GM19193 (cell line): ENCODE results near the gene CDHR5.

Experiments
- POLR2A ChIP-seq: IDR thresholded peaks from 4 replicates; pipeline ENCODE4 v1.6.1; 2011; ENCODE audit not compliant: insufficient read depth, insufficient read length; ENCODE audit errors: extremely low read depth

CDHR5 gene, protein sequence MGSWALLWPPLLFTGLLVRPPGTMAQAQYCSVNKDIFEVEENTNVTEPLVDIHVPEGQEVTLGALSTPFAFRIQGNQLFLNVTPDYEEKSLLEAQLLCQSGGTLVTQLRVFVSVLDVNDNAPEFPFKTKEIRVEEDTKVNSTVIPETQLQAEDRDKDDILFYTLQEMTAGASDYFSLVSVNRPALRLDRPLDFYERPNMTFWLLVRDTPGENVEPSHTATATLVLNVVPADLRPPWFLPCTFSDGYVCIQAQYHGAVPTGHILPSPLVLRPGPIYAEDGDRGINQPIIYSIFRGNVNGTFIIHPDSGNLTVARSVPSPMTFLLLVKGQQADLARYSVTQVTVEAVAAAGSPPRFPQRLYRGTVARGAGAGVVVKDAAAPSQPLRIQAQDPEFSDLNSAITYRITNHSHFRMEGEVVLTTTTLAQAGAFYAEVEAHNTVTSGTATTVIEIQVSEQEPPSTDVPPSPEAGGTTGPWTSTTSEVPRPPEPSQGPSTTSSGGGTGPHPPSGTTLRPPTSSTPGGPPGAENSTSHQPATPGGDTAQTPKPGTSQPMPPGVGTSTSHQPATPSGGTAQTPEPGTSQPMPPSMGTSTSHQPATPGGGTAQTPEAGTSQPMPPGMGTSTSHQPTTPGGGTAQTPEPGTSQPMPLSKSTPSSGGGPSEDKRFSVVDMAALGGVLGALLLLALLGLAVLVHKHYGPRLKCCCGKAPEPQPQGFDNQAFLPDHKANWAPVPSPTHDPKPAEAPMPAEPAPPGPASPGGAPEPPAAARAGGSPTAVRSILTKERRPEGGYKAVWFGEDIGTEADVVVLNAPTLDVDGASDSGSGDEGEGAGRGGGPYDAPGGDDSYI

DNA sequence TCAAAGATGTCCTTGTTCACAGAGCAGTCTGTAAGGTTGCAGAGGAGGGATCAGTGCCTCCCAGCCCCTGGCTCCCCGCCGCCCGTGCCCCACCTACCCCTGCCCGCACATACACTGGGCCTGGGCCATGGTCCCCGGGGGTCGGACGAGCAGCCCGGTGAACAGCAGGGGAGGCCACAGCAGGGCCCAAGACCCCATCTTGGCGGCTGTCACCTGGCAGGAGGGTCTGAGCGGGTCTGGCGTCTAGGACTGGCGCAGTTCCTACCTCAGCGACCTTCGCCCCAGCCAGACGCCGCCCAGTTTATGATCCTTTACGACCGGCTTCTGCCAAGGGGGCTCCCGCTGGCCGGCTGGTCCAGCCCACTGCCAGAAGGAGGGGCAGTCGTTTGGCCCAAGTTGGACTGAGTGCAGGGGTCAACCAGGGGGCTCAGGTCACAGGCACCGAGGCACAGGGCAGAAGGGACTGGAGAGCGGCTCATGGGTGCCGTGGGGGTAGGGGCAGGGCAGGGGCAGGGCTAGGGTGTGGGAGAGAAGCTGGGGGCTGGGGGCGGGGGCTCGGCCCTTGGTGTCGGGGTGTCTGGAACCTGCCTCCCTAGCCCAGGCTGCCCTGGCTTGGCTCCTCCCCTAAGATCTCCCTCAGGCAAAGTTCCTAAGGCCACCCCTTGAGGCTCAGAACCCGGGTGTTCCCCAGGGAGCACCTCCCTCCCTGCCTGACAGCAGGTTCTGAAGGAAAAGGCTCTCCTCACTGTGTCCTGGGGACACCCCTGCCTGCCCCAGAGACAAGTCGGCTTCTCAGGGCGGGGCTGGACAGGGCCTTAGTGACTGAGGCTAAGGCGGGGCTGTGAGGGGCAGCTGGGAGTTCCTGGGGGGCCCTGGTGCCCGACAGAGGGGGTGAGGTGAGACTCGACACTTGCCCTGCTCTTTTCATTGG is at the start of gene CDHR5:
Gene CDHR5, minus strand, starts transcription at position 251 of the 931 bp plus-strand sequence. Its CDS starts 53 bp downstream, at position 198.
- no peak for TF ChIP-seq POLR2A

DNA sequence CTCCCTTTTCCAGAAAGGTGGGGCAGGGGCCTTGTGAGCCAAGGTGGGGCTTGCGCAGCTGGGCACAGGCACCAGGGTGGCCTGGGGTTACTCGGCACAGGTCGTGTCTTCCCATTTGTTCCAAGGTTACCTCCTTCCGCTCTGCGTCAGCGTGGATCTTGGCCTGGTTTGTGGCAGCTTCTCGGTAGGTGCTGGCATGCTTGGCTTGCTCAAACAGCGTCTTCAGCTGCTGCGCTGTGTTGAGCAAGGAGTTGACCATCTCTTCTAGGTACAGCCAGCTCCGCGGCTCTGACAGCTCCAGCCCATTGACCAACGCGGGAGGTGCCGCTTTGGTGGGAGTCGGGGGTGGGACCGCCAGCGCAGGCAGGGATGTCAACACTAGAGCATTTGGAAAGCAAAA is 49.7 kb upstream of the CDHR5 start:
- no peak for TF ChIP-seq POLR2A

DNA sequence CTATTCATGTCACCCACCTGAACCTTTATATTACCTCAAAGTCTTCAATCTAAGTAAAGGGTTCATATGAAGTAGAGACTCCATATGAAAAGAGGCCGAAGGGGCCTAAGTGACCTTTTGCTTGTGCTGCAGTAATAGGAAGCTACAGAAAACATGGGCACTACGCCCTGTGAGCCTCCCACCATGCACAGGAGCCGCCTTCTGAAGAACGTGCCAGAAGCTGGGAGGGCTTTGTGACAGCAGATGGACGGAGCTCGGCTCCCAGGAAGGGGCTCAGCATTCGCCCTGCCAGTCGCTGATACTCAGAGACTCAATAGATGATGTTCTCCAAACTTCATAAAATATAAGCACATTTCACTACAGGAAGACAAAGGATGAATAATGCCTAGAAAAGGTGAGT is 49.1 kb upstream of the CDHR5 start:
- TF ChIP-seq POLR2A, result no peak

DNA sequence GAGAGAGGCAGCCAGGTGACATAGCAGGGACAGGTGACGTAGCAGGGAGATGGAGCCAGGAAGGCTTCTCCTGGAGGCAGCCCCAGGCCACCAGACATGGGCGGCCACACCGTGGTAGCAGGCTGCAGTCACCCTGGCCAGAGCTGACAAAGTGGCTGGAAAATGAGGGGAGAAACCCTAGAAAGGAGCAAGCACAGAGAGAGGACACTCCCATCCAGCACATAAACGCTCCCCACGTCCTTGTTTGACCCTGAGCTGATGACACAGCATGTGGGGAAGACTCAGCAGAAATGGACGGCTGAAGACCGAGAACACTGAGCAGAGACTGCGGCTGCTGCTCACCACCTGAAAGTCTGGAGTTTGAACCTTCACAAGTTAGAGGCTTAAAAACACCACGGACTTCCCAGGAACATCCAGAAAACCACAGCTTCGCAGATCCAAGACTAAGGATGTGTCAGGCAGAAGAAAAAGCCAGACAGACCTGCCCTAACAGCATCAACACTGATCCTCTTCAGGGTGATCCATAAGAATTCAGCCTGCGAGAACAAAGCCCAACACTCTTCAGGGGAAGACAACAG is 41.0 kb upstream of the CDHR5 start:
- no peak for TF ChIP-seq POLR2A

DNA sequence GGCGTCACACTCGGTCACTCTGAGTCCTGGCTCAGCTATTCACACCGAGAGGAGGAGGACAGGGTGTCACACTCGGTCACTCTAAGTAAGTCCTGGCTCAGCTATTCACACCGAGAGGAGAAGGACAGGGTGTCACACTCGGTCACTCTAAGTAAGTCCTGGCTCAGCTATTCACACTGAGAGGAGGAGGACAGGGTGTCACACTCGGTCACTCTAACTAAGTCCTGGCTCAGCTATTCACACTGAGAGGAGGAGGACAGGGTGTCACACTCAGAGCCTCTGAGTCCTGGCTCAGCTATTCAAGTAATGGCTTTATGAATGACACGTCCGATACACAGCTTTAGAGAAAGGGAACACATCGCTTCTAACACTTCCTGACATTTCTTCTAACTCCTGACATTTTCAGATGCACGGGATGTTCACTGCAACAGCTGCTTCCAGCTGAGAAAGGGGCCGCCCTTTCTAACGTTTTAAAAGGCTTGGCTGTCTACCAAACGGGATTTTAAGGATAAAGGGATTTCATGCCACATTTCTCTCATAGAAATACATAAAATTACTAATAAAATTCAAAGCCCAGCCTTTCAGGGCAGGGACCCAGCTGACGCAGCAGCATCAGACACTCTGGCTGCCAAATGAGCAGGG is 40.4 kb upstream of the CDHR5 start:
- no peak for TF ChIP-seq POLR2A

DNA sequence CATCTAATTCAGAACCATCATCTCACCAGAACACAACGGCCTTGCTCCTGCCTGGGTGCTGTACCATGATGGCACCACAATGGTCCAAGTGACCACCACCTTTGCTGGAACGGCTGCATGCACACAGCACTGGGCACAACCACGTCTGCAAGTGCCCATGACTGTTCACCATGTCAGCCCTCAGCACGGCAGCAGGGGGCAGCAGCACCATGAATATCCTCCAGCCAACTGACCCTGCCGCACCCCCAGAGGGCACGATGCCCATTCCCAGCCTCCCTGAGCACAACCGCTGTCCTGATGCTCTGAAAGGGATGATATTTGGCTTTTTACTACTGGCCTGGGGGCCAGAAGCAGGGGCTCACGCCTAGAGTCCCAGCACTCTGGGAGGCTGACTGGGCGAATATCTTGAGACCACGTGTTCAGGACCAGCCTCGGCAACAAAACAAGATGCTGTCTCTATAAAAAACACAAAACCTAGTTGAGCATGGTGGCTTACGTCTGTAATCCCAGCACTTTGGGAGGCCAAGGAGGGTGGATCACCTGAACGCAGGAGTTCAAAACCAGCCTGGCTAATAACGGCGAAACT is 38.0 kb upstream of the CDHR5 start:
- no peak for TF ChIP-seq POLR2A

DNA sequence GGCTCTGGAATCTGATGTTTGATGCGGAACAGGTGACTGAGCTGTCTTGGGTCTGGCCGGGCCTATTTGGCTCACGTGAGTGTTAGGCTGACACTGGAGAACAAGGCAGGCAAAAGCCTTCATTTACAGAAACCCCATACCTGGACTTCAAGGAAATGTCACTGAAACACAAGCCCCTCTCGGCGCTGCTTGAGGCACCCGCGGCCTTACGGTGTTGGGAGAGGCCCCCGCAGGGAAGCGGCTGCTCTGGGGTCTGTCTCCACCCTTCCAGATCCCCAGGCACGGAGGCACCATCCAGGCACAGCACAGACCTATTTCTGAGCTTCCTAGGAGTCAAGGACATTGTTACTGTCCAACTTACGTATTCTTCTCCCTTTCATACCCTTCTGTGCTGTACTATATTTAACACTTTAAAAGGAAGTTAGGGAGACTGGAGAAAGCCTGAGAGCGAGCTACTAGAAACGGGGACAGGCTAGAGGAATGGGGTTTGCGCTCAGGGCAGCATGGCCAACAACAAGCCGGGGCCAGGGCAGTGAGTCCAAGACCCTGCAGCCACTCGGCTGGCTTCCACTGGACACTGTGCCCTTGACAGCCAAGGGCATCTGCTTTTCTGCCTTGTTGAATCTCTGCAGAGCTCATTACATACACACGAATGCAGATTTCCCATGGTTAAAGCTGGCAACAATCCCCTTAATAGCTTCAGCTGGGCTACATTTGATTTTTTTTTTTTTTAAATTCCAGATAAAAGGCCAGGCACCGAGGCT is 36.1 kb upstream of the CDHR5 start:
- TF ChIP-seq POLR2A, result no peak

DNA sequence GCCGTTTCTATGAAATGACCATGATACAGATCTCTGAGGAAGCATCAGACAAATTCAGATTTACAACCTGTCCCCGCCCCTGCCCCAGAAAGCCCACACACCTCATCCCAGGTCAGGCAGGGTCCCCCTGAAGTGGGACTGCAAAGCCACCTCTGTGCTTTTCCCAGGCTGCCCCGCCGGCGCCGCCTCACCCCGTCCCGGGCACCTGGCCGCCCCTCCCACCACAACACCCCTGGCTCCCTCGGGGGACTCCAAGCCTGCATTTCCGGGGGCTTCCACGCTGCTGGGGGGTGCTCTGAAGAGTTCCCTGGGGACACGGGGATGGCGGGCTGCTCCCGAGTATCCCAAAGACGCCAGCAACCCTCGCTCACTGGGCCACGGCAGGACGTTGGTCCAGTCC is 35.5 kb upstream of the CDHR5 start:
- TF ChIP-seq POLR2A, result no peak

DNA sequence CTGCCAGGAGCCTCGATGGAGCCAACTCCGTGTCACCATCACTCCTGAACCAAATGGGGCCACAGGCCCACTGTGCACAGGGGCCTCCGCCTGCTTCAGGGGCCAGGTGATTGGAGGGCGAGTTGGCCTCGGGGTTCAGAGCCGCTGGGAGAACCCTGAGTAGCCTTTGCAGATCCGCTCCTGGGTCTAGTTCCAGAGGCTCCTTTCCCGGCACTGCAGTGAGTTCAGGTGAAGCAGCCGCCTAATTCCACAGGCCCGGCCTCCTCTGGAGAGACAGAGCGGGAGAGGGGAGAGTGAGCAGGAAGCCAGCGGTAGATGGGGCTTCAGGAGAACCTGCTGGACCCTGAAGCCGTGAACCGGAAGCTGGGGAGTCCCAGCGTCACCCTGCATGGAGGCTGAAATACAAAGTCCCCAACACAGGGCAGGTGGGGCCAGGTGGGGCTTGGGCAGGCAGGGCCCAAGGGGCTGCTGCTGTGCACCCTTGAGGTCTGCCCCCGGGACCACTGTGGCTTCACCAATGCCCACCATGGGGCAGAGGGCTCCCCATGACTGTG is 34.9 kb upstream of the CDHR5 start:
- TF ChIP-seq POLR2A, result no peak

DNA sequence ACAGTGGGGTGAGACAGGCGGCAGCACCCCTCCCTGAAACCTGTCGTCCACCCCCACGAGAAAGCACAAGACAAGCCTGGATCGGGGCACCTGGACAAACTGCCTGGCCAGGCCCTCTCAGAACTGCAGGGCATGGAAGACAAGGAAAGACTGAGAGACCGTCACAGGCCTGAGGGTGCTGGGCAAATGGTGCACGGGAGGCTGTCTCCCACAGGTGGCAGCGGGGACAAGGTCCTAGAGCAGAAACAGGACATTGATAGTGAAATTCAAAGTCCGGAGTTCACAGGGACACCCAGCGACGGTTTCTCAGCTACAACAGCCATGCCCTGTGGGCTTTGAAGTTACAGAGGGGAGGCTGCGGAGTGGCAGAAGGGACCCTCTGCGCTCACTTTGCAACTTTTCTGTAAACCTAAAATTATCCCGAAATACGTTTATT is 33.0 kb upstream of the CDHR5 start:
- no peak for TF ChIP-seq POLR2A

DNA sequence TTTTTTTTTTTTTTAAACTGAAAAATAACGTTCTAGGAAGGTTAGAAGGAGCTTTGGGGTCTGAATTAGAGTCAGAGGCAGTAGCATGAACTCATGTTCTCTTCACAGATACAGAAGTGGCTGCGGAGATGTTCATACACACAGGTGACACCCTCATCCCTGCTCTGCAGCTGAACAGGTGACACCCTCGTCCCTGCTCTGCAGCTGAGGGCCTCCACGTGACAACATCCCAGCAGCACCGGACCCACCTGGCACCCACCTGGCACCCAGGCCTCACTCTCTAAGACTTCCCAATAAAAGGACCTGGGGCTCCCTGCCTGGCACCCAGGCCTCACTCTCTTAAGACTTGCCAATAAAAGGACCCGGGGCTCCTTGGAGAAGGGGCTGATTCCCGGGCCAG is 32.1 kb upstream of the CDHR5 start:
- no peak for TF ChIP-seq POLR2A

DNA sequence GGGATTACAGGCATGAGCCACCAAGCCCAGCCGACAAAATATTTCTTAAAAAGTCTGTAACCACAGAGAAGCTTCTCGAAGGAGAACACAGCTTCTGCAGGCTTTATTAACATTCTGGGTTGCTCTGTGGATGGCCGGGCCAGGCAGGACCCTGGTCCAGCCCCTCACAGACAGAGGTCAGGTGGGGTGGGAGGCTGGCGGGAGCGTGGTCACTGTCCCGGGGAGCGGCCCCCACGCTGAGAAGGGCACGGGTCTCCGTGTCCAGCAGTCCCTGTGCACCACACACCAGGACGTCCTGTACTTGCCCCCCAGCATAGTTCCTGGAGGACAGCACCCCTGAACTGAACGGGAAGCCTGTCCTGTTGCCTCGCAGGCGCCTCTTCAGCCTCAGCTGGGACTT is 31.7 kb upstream of the CDHR5 start:
- TF ChIP-seq POLR2A, result no peak
